ENCODE data around the gene IL23R.
"Not testable (repeated sequence)": the region's sequence is repeated elsewhere in the genome, so short reads cannot be mapped to it uniquely, and the experiment has no call there.

IL23R gene

DNA sequence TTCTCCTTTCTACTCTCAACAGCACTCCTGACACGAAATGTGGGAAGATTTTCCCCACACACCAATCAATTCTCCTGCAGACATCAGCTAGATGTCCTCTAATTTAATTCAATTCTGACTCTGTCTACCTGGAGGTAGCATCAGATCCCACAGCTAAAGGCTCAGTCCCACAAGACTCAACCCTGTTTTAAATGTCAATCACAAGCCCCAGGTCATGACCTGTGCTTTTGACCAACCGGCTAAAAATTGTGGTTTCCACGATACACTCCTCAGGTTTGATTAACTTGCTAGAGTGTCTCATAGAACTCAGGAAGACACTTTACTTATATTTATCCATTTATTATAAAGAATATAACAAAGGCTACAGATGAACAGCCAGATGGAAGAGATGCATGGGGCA, 27.4 kb downstream of the IL23R start:
- no peak for DNase-seq (ENCODE audit: low read depth in 2 of 2)

DNA sequence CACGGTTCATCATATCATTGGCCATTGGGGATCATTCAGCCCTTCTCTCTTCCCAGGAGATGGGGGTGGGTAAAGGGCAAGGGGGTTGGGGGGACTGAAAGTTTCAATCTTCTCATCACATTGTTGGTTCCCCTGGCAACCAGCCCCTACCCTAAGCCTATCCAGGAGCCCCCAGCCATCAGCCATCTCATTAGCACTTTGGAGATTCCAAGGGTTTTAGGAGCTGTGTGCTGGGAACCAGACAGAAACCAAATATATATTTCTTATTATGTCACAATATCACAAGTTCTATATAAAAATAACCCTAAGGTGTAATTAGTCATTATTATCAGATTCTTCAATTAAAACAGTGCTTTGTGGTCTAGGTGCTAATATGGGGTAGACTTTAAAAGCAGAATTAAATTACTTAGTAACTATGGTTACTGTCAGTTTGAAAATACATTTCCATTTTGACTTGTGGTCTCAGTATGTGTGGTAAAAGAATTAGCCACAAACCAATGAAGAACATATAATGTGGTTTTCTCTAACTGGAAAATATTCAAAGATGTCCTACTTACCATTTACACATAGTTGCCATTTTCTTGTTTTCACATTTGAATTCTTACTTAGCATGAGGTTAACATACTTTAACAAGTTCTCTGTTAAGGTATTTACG, 28.1 kb downstream of the IL23R start:
- DNase-seq (ENCODE audit: low read depth in 2 of 2) = no peak

DNA sequence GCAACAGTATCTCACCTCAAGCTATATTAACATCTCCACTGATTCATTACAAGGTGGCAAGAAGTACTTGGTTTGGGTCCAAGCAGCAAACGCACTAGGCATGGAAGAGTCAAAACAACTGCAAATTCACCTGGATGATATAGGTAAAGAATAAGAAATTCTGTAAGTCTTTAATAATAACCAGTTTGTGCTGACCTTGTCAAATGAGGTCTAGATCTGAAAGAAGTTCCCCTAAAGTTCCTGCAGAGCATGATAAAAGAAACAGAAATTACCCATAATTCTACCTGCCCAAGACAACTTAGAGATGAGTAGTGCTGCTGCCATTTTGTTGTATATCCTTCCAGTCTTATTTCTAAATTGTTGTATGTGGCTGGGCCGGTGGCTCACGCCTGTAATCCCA, 34.5 kb downstream of the IL23R start:
- DNase-seq (ENCODE audit: low read depth in 2 of 2) = no peak

DNA sequence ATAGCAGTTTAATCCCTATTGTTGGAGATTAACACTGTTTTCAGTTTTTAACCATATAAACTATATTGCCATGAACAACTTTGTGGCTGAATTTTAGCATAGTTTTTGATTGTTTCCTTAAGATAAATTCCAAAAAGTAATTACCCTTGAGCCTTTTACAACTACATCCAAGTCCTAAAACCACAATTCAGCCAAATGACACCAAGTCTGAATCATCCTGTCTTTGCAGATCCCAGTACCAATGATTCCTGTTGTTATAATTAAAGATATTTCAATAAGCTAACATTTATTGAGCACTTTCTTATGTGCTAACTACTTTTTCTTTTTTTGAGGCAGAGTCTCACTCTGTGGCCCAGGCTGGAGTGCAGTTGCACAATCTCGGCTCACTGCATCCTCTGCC, 35.6 kb downstream of the IL23R start:
- DNase-seq (ENCODE audit: low read depth in 2 of 2) = no peak

DNA sequence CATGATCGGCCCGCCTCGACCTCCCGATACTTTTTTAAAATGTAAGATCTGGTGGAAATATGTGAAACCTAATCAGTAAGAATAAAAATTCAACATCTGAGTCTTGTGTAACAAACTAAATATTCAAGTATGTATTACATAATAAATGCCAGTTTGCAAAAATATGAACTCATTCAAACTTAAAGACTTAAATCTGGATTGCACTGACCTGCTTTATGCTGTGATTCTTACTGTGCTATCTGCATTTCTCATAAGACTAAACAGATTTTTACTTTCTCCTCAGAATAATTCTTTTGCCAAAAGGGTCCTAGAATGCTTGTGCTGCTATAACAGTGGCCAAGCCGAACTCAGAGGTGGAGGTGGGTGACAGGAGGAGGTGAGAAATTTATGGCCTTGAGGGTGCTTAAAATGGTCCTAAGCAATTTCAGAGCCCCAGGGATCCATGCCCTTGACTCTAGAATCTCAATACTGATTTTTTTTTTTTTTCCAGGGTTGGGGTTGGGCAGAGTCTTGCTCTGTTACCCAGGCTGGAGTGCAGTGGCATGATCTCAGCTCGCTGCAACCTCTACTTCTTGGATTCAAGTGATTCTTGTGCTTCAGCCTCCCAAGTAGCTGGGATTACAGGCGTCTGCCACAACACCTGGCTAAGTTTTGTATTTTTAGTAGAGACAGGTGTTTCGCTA, 38.2 kb downstream of the IL23R start:
- no peak for DNase-seq (ENCODE audit: low read depth in 2 of 2)

DNA sequence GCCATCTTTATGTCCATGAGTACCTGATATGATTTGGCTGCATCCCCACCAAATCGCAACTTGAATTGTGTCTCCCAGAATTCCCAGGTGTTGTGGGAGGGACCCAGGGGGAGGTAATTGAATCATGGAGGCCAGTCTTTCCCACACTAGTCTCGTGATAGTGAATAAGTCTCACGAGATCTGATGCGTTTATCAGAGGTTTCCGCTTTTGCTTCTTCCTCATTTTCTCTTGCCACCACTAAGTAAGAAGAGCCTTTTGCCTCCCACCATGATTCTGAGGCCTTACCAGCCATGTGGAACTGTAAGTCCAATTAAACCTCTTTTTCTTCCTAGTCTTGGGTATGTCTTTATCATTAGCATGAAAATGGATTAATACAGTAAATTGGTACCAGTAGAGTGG, 41.1 kb downstream of the IL23R start:
- not testable (repeated sequence) for DNase-seq (ENCODE audit: low read depth in 2 of 2)

DNA sequence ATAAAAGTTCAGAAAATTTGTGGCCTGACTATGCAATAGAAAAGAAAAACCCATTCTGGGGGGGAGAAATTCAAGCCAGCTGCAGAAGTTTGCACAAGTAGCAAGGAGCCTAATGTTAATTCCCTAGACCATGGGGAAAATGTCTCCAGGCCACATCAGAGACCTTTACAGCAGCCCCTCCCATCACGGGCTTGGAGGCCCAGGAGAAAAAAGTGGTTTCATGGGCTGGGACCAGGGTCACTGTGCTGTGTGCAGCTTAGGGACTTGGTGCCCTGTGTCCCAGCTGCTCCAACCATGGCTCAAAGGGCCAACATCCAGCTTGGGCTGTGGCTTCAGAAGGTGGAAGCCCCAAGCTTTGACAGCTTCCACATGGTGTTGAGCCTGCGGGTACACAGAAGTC, 42.0 kb downstream of the IL23R start:
- no peak for DNase-seq (ENCODE audit: low read depth in 2 of 2)

DNA sequence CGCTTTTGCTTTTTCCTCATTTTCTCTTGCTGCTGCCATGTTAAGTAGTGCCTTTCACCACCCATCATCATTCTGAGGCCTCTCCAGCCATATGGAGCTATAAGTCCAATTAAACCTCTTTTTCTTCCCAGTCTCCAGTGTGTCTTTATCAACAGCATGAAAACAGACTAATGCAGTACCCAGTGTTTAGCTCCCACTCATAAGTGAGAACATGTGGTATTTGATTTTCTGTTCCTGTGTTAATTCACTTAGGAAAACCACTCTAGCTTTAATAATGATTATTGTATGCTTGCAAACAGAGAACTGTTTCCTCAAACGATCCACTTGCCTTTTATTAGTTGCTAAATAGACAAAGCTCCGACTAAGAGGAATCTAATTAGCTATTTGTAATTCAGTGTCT, 43.3 kb downstream of the IL23R start:
- no peak for DNase-seq (ENCODE audit: low read depth in 2 of 2)

DNA sequence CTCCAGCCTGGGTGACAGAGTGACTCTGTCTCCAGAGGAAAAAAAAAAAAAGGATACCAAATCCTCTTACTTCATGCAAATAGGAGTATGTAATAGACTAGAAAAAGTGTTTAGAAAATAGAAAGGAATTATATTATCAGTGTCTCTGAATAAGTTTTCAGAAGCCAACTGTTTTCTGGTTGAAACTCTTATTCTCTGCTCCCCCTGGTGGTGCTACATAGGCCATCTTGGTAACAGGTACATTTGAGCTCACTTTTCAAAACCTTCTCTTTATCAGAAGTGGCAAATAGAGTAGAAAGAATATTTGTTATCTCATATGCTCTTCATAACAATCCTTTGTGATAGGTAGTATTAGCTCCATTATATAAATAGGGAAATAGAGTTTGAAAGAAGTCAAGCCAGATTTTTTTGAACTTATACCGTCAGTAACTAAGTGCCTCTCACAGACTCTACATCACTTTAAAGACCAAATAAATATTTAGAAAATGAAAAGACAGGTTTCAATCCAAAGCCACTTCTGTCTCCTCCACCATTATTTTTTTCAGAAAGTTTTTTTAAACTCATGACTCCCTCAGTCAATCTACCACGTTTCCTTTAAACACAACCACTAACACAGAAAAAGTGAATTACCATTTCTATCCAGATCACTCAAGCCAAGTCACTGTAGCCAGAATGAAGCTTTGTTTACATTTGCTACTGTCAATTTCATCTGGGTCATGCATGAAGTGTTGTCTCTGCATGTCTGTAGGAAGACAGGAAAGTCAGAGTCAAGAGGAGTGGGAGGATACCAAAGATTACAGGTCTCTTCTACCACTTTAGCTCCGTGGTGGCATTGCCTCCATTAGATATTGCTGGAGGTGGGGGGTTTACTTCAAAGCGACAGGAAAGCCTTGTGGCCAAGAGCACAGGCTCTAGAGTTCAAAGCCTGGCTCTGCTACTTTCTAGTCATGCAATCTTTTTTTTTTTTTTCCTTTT, 45.6 kb downstream of the IL23R start:
- DNase-seq (ENCODE audit: low read depth in 2 of 2) = no peak

DNA sequence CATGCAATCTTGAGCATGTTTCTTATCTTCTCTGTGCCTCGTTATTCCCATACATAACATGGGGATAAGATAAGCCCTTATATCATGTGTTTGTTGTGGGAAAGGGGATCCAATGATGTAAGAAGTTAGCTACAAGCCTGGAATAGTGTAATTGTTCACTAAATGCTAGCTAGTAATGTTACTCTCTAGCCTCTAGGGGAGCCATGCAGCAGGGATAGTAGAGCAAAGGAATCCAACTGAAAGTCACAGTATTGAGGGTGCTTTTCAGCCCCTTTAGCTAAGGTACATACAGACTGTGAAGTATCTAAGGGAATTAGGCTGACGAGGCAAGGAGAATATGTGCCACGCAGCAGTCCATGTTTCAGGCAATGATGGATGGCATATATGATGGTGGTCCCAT, 46.9 kb downstream of the IL23R start:
- DNase-seq (ENCODE audit: low read depth in 2 of 2) = no peak

DNA sequence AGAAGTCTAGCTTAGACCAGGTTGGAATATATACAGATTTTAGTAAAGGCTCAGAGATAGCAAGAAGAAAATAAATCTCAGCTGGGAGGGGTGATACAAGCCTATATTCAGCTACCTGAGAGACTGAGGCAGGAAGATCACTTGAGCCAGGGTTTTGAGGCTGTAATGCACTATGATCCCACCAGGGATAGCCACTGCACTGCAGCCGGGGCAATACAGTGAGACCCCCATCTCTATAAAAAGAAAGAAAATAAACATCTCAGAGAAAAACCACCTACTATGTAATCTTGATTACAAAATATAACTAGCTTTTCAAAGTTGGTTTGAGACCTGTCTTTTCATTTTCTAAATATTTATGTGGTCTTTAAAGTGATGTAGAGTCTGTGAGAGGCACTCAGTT, 47.7 kb downstream of the IL23R start:
- no peak for DNase-seq (ENCODE audit: low read depth in 2 of 2)

DNA sequence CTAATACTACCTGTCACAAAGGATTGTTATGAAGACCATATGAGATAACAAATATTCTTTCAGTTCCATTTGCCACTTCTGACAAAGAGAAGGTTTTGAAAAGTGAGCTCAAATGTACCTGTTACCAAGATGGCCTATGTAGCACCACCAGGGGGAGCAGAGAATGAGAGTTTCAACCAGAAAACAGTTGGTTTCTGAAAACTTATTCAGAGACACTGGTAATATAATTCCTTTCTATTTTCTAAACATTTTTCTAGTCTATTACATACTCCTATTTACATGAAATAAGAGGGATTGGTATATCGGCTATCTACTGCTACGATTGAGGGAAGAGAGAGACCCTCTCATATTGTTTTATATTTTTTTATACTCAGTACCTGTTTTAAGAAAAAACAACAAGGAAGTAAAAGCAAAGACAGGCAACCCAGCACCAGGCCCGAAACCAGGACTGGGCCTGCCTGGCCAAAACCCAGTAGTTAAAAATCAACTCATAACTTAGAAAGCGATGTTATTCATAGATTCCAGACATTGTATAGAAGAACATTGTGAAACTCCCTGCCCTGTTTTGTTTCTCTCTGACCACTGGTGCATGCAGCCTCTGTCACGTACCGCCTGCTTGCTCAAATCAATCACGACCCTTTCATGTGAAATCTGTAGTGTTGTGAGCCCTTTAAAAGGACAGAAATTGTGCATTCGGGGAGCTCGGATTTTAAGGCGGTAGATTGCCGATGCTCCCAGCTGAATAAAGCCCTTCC, 48.3 kb downstream of the IL23R start:
- no peak for DNase-seq (ENCODE audit: low read depth in 2 of 2)

DNA sequence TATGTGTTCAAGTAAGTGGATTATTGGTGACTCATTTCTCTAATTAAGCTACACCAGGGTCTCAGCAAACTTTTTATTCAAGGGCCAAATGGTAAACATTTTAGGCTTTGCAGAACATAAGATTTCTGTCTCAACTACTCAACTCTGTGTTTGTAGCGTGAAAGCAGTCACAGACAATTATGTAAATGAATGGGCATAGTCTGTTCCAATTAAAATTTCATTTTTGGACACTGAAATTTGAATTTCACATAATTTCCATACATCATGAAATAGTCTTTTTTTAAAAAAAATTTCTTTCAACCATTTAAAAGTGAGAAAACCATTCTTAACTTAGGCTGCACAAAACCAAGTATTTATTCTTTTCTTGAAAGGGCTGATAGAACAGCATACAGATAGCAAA, 50.1 kb downstream of the IL23R start:
- DNase-seq (ENCODE audit: low read depth in 2 of 2) = no peak

DNA sequence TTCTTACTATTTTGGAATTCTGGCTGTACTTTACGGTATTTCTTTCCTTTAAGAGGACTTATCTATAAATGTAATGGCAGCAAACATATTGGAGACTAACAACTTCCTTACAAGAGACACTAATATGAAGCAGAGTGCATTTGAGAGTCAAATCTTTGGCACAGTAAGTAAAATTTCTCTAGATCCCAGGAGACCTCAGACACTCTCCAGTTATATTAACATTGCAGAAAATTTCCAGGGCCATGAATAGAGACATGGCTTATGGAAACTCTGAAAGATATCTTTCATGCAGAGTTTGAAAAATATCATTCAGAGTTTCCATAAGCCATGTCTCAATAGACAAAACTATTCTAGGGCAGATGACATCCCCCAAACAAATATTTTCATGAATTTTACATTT, 51.2 kb downstream of the IL23R start:
- DNase-seq (ENCODE audit: low read depth in 2 of 2) = no peak

DNA sequence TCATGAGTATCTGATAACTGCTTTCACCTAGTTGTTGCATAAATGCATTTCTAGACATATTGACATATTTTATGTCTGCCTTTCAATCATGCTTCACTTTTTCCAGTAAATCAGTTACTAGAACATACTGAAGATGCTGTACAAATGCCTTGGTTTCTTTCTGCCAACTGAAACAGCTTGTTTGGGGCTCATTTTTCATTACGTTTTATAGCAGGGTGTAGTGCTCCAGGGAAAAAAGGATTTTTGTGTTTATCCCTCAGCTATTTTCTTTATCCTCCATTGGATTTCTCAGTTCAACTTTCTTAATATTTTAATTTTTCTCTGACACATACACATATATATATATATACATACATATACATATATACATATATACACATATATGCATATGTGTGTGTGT, 51.7 kb downstream of the IL23R start:
- DNase-seq (ENCODE audit: low read depth in 2 of 2) = no peak

DNA sequence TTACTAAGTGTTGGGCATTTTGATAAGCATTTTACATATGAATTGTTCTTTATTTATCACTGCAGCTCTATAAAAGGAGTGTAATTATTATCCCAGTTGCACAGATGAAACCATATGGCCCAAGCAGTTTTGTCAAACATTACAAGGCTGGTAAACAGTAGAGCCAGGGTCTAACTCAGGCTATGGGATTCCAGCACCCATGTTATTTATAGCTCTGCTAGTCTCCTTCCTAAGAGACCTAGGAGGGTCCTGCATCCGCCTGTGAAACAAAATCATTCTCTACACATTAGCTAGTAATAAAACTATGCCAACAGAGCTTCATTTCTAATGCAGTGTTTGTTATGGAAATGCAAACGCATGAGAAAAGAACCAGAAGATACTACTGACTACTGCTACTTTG, 58.6 kb downstream of the IL23R start:
- no peak for DNase-seq (ENCODE audit: low read depth in 2 of 2)

DNA sequence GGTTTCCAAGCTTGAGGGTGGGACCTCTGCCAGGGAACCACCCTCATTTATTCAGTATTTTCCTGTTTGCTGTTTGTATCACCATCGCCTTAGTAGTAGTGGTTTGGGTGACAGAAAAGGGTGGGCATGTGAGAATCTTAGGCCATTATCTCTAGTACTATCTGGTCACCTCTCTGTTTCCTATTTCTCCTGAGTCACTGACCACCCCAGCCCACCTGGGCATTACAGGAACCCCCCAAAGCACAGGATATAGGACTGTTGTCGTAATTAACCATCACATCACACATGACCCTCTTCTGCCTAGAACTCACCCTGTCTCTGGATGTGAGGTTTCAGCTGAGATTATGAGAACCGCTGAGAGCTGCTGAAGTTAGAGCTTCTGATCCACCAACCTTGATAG, 60.4 kb downstream of the IL23R start:
- no peak for DNase-seq (ENCODE audit: low read depth in 2 of 2)

DNA sequence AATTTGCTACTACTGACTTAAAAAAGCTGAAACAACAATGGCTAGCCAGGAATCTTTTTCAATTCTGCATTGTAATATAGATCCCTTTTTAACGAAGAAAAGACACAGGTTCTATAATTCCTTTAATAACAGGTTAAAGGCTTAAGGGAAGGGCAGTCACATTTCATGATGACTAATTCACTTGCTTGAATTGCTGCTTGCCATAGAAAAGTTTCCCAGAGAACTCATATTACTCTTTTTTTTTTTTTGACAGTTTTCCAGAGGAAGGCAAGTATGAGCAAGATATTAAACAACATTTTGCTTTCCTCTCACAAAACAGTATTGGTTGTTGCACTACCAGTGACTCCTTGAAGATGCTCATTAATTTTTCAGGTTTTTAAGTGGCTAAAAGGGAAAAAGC, 60.9 kb downstream of the IL23R start:
- DNase-seq (ENCODE audit: low read depth in 2 of 2) = no peak

DNA sequence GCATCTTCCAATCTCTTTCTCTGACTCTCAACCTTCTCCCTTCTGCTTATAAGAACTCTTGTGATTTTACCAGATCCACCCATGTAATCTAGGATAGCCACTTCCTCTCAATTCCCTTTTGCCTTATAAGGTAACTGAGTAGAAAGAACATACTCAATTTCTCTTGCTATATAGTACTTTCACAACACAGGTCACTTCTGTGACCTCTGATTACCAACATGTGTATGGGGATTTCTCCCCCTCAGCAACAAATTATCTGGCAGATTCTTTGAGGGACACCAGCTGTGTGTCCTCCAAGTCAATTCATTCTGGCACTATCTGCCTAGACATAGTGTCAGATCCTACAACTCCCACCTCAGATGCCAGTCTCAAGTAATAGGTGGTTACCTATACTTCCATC, 62.5 kb downstream of the IL23R start:
- no peak for DNase-seq (ENCODE audit: low read depth in 2 of 2)

DNA sequence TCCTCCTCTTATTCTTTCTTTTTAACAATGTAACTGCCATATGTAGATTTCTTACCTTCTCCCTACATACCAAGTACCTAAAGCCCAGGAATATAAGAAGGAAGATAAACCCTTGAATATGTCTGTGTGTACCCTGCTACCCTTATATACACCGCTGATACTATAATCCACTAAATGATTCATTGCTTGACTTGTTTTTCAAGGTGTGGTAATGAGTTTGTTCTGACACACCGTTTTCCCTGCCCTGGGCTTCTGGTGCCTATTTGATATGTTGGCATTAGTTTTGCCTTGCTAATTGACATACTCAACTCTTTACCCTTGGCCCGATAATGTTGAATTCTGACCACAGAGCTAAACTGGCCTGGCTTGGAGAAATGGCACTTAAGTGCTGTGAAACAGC, 64.3 kb downstream of the IL23R start:
- DNase-seq (ENCODE audit: low read depth in 2 of 2) = no peak

DNA sequence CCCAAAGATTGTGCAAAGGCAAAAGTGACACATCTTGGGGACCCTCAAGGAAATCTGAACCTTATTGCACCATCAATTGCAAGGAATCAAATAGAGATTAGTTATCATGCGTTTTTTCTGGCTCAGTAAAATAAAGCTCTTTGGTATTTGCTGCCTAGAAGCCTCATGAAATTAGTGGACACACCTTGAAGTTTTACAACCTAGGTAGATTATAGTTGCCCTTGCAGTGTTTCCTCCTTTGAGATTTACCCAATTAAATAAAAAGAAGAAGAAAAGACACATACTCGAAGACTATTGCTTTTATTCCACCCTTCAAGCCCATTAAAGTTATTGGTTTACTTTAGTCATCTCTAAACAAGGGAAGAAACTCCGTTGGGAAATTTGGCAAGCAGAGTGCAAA, 70.0 kb downstream of the IL23R start:
- no peak for DNase-seq (ENCODE audit: low read depth in 2 of 2)

DNA sequence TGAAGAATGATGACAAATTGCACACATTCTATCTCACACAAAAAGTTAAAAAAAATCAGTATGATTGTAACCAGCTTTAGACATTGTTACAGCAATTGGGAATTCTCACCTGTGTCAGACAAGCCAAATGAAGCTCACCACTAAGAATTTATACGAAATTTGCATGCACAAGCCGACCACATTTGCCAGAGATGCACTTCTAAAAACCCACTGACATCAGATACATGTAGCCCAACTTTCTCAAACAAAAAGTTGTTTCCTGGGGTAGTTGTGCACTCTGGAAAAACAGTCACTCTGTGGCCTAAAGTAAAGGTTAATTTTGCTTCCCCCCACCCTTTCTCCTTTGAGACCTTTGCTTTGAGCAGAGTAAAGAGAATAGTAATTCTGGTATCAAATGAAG, 73.5 kb downstream of the IL23R start:
- no peak for DNase-seq (ENCODE audit: low read depth in 2 of 2)

All from stimulated activated CD8-positive, alpha-beta memory T cell treated with anti-CD3 and anti-CD28 coated beads, Interleukin-2, amount 100 ng/mL, for 48 hours (primary cell).